CD4-positive, alpha-beta T cell treated with Interleukin-6 at 100 ng/mL for 8 hours (primary cell): Measurements from ENCODE around the gene PPP4R1.

Experiments used
- DNase-seq: peaks from one replicate; pipeline ENCODE4 v3.0.0-alpha.2; 2020; ENCODE audit warnings: mixed read lengths, low spot score

PPP4R1 gene

GRCh38 chr18:9545029-9545428, 69.3 kb downstream of the PPP4R1 start:
- DNase-seq, result no peak

DNA sequence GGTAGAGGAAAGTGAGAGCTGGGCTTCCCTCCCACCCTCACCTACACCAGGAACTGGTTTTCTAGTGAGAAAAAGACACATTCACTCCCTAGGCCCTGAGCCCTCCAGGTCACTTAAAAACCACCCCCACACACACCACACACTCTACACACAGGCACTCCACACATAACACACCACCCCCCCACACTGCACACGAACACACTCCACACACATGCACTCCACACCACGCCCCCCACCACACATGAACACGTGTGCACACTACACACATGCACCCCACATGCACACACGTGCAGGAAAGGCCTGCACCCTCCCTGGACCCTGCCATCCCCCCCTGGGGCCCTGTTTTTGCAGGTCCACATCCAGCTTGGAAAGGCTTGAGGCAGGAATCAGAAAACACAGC, 71.4 kb downstream of the PPP4R1 start:
- DNase-seq, result no peak

- DNase-seq, result no peak
Observed at GRCh38 chr18:9539938-9540337, 74.4 kb downstream of the PPP4R1 start.

GRCh38 chr18:9539283-9539682, 75.1 kb downstream of the PPP4R1 start:
- DNase-seq, result no peak

- DNase-seq, result no peak
Observed at GRCh38 chr18:9537677-9538076, 76.7 kb downstream of the PPP4R1 start.

- DNase-seq, result no peak
Observed at GRCh38 chr18:9536354-9537152, 77.8 kb downstream of the PPP4R1 start.

DNA sequence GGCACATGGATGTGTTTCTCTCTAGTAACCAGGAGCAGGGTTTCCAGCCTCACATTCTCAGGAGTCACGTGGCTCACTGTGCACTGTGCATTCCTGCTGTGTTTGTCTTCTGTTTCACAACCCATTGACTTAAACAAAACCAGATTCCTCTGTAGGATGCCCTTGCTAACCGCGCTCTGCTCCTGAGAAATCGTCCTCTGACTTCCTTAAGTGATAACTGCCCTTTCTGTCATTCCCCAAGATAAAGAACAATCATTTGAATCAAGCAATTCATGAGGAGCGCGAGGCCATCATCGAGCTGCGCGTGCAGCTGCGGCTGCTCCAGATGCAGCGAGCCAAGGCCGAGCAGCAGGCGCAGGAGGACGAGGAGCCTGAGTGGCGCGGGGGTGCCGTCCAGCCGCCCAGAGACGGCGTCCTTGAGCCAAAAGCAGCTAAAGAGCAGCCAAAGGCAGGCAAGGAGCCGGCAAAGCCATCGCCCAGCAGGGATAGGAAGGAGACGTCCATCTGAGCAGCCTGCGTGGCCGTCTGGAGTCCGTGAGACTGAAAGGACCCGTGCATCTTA, 78.8 kb downstream of the PPP4R1 start:
- no peak for DNase-seq

GRCh38 chr18:9534844-9535243, 79.5 kb downstream of the PPP4R1 start:
- DNase-seq, result no peak

GRCh38 chr18:9531791-9532410, 82.5 kb downstream of the PPP4R1 start:
- DNase-seq, result no peak

DNA sequence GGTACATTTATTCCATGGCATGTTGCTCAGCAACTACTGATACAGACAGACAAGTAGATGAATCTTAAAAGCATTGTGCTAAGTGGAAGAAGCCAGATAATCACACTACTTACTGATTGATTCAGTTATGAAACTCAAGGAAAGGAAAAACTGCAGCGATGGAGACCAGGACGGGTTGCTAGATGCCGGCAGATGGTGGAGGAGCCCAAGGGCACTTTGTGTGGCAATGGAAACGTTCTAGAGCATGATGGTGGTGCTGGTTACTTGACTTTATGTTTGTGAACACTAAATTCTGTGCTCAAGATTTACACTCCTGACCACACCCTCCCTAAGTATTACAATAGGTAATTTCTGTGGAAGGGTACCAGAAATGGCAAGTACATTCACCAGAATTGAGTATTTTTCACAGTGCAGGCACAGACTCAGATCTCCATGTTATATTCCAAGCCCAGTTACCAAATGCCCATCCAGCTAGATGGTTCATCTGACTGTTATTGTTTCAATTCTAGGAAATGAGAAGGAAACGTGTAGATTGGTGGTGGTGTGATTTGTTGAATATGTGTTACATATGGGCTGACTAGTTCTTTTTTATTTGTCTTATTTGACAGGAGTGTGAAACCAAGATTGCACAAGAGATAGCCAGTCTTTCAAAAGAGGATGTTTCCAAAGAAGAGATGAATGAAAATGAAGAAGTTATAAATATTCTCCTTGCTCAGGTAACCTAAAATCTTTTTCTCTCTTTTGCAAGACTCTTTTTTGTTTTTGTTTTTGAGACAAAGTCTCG, 83.9 kb downstream of the PPP4R1 start:
- no peak for DNase-seq

GRCh38 chr18:9526458-9526857, 87.9 kb downstream of the PPP4R1 start:
- no peak for DNase-seq

DNA sequence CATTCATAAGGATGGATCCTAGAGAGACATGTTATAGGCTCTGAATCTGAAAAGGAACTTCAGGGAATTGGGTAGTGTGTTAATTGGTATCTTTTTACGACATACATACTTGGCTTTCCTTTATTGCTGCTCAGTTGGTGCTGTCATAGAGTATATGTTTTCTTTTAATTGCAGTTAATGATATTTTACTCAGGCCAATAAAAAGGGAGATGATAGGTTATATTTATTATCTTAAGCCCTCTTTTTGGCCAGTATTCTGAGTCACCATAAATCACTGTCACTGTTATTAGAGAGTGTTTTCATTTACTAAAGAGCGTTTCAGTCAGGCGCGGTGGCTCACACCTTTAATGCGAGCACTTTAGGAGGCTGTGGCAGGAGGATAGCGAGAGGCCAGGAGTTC, 91.4 kb downstream of the PPP4R1 start:
- DNase-seq, result no peak

DNA sequence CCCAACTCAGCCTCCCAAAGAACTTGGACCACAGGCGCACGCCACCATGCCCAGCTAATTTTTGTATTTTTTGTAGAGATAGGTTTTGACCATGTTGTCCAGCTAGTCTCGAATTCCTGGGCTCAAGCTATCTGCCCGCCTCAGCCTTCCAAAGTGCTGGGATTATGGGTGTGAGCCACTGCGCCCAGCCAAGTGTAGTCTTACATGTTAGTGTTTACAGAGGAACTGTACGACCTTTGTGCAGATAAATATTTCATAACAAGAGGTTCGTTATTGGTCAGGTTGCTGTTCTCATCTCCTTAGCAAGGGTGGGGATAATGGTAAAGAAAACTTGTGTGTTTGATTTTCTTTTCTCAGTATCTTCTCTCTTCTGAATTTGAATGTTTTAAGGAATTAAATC, 92.6 kb downstream of the PPP4R1 start:
- DNase-seq, result no peak

DNA sequence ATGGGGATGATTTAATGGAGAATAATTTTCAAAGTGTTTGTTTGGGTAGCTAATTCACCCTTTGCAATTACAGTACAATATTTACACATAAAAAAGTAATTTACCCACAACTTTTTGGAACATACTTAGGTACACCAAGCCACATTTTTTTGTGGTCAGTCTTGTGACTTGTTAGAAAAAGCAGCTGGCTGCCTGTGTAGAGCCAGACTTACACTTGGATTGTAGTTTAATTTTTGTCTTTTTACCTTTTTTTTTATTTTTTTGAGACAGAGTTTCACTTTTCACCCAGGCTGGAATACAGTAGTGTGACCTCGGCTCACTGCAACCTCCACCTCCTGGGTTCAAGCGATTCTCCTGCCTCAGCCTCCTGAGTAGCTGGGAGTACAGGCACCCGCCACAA, 93.7 kb downstream of the PPP4R1 start:
- no peak for DNase-seq

DNA sequence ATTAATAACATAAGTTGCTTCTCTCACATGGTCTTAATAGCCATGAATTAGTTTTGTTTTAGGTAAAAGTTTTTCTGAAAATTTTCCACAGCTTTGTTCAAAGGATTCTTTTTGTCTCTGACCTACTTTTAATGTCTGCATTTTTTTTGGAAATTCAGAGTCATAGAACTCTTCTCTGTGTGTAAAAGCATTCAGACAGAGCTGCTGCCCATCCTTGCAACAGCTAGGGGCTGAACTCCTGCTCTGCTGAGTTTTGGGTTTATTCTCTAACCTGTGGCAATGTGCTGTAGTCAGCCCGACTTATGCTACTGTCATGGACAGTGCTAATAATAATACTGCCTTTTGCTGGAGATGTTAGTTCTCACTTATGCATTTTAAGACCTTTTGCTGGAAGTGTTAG, 95.0 kb downstream of the PPP4R1 start:
- no peak for DNase-seq

DNA sequence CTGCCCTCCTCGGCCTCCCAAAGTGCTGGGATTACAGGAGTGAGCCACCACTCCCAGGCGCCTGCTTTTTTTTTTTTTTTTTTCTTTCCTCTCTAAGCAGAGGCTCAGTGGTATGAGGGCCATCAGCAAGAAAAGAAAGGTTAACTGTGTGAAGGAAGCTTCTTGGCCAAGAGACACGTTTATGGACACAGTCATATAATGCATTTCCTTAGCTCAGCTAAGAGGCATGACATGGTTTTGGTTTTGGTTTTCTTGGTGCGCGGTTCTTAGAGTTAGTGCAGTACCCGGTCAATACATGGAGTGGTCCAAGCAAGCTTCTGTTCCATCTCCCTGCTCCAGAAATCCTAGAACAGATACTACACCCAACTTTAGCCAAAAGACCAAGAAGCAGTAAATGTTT, 96.5 kb downstream of the PPP4R1 start:
- no peak for DNase-seq

- DNase-seq, result peak; percentile 38
Observed at GRCh38 chr18:9516437-9517064, 97.8 kb downstream of the PPP4R1 start.

- DNase-seq, result no peak
Observed at GRCh38 chr18:9513971-9514512, 100.3 kb downstream of the PPP4R1 start.

GRCh38 chr18:9508446-9509025, 105.8 kb downstream of the PPP4R1 start:
- DNase-seq, result no peak

DNA sequence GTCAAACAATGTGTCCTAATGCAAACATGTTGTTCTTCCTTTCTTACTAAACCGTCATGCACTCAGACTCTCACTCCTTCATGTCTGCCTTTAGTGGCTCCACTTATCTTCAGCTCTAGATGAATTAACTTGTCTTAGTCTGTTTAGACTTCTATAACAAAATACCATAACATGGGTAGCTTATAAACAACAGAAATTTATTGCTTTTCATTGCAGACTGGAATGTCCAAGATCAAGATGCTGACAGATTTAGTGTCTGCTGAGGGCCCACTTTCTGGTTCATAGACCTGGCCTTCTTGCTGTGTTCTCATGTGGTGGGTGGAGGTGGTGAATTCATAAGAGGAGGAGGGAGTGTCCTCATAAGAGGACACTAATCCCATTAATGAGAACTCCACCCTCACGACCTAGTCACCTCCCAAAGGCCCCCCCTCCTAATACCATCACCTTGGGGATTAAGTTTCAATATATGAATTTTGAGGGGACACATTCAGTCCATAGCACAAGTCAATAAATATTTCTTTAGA, 106.7 kb downstream of the PPP4R1 start:
- DNase-seq, result no peak

- no peak for DNase-seq
Observed at GRCh38 chr18:9506046-9506792, 108.1 kb downstream of the PPP4R1 start.
